NCI-H128 (cell line): ENCODE results near the gene SMTN.
A peak's percentile ranks its signal among the peaks of the same experiment; 100 is the strongest.
"Not testable (repeated sequence)": the region's sequence is repeated elsewhere in the genome, so short reads cannot be mapped to it uniquely, and the experiment has no call there.

Experiments
- DNase-seq: peaks from one replicate; lab custom pipeline; 2025; ENCODE audit not compliant: unreplicated experiment; lab: John Stamatoyannopoulos, UW

Gene SMTN

GRCh38 chr22:31069691-31070314 is 11.3 kb upstream of the SMTN start:
- DNase-seq: not testable (repeated sequence)

- DNase-seq: not testable (repeated sequence)
Measured at GRCh38 chr22:31073125-31073524, 8.0 kb upstream of the SMTN start.

DNA sequence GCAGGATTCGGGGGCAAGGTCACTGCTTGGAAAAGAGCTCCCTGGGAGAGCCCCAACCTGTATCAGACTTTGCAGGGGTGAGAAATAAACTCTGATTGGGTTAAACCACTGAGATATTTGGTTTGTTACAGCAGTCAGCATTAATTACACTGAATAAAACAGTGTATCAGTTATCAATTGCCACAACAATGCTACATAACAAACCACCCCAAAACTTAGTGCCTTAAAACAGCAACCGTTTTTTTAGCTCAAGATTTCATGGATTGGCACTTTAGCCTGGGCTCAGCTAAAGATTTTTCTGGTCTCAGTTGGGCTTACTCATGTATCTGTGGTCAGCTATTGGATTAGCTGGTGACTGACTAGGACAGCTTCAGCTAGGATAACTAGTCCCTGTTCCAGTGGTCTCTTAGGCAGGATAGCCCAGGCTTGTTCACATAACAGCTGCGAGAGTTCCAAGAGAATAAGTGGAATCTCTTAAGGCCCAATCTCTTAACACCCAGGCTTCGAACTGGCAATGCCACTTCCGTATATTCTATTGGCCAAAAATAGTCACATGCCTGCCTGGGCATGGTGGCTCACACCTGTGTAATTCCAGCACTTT is 7.5 kb upstream of the SMTN start:
- DNase-seq: not testable (repeated sequence)

- DNase-seq: no peak
Measured at GRCh38 chr22:31075961-31076360, 5.2 kb upstream of the SMTN start.

DNA sequence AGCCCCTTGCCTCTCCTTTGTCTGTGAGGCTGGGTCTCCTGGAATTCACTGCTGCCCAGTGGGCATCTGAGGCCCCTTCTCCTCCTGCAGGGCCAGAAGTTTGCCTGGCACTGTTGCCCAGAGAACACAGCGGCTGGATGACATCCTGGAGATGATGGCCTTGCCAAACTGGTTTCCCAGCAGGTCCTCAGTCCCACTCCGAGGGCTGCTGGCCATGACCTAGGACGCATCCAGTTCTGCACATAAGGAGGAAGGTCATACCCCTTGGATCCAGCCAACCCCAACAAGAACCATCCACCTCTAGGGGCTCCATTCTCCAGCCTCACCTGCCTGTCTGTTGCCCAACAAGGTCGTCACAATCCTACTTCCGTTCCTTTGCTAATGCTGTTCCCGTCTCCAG is 3.4 kb upstream of the SMTN start:
- no peak for DNase-seq

DNA sequence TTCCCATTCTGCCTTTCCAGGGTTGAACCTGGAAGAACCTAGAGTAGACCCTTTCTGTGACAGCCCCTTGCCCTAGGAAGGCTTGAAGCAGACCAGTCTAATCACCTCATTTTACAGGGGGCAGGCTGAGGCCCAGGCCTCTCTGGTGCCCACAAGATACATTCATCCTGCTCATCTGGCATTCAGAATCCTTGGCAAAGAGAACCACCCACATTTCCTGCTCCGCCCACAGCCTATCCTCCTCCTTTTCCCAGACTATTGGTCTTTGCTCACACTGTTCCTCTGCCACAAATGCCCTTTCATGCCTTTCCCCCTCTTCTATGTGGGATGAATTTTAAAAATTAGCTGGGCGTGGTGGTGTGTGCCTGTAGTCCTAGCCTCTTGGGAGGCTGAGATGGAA is 2.7 kb upstream of the SMTN start:
- not testable (repeated sequence) for DNase-seq

- DNase-seq: no peak
Measured at GRCh38 chr22:31079095-31079642, 1.9 kb upstream of the SMTN start.

DNA sequence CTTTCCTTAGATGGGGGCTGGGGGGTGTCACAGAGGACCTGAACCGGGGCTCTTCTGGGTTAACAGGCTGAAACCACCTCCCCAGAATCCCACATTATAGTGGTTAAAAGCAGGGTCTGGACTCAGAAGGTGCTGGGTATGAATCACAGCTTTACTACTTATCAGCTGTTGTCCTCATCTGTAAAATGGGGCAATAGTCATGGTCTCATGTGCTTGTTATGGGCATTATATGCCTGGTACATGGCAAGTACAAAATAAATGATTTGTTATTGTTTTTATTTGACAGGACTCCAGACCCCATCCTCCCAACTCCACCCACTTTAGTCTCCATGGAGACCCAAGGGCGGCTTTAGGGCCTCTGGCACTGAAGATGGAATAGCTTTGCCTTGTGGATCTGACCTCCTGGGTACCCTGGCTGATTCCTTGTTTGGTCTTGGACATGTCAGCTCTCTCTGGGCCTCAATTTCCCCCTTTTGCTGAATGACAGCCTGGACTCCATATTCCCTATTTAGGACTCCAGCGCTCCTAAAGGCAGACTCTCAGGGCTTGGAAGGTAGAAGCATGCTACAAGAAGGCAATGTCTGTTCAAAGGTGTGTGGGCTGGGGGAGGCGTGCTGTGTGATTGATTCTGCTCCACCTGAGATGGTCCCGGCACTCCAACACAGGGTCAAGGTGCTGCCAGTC is 812 bp upstream of the SMTN start:
- no peak for DNase-seq

GRCh38 chr22:31081963-31082605 is 966 bp downstream of the SMTN start:
- no peak for DNase-seq

DNA sequence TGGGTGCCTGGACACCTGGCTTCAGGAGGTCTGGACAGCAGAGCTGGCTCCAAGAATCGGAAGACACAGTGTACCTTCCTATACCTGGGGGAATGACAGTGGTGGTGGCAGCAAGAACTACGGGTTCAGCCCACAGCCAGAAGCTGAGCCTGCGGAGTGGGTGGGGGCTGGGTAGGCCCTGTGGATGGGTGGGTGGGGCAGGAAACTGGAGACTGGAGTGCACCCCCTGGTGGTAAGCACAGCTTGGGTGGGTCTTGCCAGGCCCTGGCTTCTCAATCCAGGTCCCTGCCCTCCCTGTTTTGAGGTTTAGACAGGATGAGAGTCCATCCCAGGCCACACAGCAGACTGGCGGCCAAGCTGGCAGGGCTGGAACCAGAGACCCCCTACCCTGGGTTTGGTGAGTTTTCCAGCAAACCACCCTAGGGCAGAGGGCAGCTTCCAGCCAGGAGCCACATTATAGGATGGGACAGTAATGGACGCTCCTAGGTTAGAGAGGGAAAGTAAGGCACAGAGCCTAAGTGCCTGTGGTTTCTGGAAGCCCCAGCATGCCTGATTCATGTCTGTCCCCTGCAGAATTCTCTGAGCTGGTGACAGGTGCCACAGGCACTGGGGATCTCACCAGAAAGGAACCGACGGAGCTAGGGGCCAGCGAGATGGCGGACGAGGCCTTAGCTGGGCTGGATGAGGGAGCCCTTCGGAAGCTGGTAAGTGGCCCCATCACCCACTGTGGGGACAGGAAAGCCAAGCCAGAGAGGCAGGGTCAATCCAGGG is 1.7 kb downstream of the SMTN start:
- no peak for DNase-seq

GRCh38 chr22:31083377-31083768 is 2.3 kb downstream of the SMTN start:
- peak; percentile 41 for DNase-seq

DNA sequence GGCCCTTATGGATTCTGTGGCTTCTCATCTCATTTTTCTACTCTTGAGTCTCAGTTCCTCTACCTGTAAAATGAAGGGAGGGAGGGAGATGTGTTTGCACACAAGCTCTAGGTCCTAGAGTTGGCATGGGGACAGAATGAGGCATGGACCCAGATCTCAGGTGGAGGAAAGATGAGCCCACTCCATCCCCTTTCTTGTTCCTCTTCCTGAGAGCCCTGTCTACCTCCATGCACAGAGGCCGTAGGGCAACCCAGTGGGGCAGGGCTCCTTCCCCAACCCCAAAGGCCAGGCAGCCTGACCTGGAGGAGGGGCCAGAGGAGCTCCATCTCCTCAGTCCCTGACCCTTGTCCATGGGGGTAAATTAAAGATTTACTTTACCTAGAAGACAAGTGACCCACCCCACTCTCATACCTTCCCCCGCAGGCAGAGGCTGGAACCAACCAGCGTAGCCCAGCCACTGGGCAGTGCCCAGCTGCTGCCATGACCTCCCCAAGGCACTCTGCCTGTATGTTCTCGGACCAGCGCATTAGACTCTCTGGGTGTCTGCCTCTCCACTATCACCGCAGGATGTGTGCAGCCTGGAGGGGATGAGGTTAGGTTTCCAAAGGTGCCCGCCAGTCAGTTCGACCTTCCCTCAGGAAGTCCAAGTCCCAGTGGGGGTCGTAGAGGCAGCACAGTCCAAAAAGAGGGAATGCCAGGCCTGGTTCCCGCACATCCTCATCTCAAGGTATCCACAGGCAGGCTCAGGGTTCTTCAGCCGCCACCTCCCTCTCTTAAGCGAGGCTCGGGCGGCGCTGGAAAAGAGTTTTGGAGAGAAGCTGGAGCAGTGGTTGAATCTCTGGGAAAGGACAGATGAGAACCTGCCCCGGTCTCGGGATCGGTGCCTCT is 3.0 kb downstream of the SMTN start:
- no peak for DNase-seq

DNA sequence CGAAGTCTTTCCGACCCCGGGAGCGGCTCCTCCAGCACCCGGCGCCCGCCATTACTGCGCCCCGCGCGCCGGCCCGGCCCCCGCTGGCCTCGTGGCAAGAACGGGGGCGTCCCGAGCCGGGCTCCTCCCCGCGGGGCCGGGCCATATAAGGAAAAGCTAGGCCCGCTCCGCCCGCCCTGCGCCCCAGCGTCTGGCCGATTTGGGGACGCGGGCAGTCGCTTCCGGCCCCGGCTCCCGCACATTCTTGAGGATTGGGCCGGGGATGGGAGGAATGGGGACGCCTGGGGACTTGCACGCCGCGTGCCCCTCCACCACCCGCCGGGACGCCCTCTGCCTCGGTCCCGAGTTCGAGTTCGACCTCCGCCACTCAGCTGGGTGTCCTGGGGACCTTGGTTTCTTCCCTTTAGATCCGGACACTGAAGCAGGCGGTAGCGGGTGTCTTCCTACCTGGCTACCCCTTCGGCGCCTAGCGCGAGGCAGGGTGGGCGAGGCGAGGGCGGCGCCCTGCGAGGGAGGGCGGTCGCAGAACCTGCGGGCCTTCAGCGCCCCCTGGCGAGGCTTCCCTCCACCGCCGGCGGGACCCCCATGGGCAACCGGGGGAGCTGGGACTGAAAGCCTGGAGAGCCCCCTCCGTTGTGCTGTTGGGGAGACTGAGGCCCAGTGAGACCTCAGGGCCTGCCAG is 3.8 kb downstream of the SMTN start:
- DNase-seq: no peak

- no peak for DNase-seq
Measured at GRCh38 chr22:31085493-31085824, 4.3 kb downstream of the SMTN start.

- DNase-seq: no peak
Measured at GRCh38 chr22:31085928-31086327, 4.8 kb downstream of the SMTN start.

- DNase-seq: no peak
Measured at GRCh38 chr22:31086703-31087330, 5.7 kb downstream of the SMTN start.

DNA sequence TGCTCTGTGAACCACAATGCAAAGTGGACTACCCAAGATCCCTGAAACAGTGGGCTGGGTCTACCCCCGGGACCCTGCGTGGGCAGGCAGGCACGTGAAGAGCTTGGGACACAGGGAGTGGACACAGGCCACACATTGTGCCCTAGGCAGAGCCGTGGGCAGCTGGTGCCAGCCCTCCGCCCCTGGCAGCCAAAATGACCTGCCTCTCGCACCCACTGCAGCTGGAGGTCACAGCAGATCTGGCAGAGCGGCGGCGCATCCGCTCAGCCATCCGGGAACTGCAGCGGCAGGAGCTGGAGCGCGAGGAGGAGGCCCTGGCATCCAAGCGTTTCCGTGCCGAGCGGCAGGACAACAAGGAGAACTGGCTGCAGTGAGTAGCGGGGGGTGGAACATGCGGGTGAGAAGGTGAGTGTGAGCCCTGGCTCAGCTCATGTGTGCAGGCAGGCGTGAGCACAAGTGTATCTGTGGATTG is 6.7 kb downstream of the SMTN start:
- DNase-seq: no peak

GRCh38 chr22:31088233-31088986 is 7.3 kb downstream of the SMTN start:
- no peak for DNase-seq
